SK-N-SH (cell line): ENCODE measurements around the gene RNF187. TPM values are rescaled to one million over a fixed set of nuclear protein-coding genes. Genes with fewer than 3 reads are reported as not detected.

ENCODE experiments used
- CTCF ChIA-PET: fragments of 300-600, 350-600 bp; formaldehyde crosslinking; extraction: SDS; loops from one replicate; lab custom pipeline; 2021; lab: Yijun Ruan, JAX
- POLR2A ChIA-PET: fragments of 350-600 bp; sonication (Branson Sonifier 250); formaldehyde crosslinking; extraction: SDS; loops from one replicate; lab custom pipeline; 2020; ENCODE audit warnings: antibody characterized with exemption, inconsistent platforms; lab: Yijun Ruan, JAX
- DNase-seq: peaks from one replicate; pipeline ENCODE4 v3.0.0; 2012
- H2AFZ ChIP-seq: fragments of 200-600 bp; sonication (generic); 2 replicates; pipeline ENCODE4 v1.8.1; 2016; ENCODE audit warnings: antibody characterized with exemption, mild to moderate bottlenecking, low read depth
- H3F3A ChIP-seq: fragments of 200-600 bp; sonication (generic); replicated peaks from 2 replicates; pipeline ENCODE3; 2016; ENCODE audit warnings: antibody characterized with exemption, mild to moderate bottlenecking; ENCODE audit not compliant: insufficient read depth
- H3K27ac ChIP-seq, 2 experiments: fragments of 200-500 bp in 1 of 2; fragments of 200-600 bp in 1 of 2; sonication (Bioruptor generic) in 1 of 2; sonication (generic), shearing (Covaris generic) in 1 of 2; 2 replicates each; pipeline versions ENCODE4 v1.5.1 to v1.6.1; 2014 to 2016; ENCODE audit warnings: low read depth in 2 of 2, inconsistent platforms in 1 of 2, low read length in 1 of 2, mild to moderate bottlenecking in 1 of 2, mixed read lengths in 1 of 2
- H3K27me3 ChIP-seq: fragments of 200-600 bp; sonication (generic), shearing (Covaris generic); 2 replicates; pipeline ENCODE4 v1.6.1; 2016; ENCODE audit warnings: mixed run types; ENCODE audit not compliant: insufficient read depth
- H3K36me3 ChIP-seq, 2 experiments: fragments of 200-500 bp in 1 of 2; fragments of 200-600 bp in 1 of 2; sonication (Bioruptor generic) in 1 of 2; sonication (generic) in 1 of 2; replicated peaks in 1 of 2; 2 replicates each; pipeline versions ENCODE3 to v1.5.1; 2014 to 2016; ENCODE audit warnings: low read length in 1 of 2, mild to moderate bottlenecking in 1 of 2; ENCODE audit not compliant: insufficient read depth in 2 of 2, control insufficient read depth in 1 of 2
- H3K4me1 ChIP-seq, 2 experiments: fragments of 200-500 bp in 1 of 2; fragments of 200-600 bp in 1 of 2; sonication (Bioruptor generic) in 1 of 2; sonication (generic), shearing (Covaris generic) in 1 of 2; 2 replicates each; pipeline versions ENCODE4 v1.5.1 to v1.6.1; 2014 to 2016; ENCODE audit warnings: low read depth in 1 of 2, low read length in 1 of 2, mixed run types in 1 of 2; ENCODE audit not compliant: insufficient read depth in 2 of 2, control insufficient read depth in 1 of 2
- H3K4me2 ChIP-seq: fragments of 200-600 bp; sonication (generic), shearing (Covaris generic); 2 replicates; pipeline ENCODE4 v1.6.1; 2017; ENCODE audit warnings: mixed run types
- H3K4me3 ChIP-seq, 2 experiments: fragments of 200-500 bp in 1 of 2; fragments of 200-600 bp in 1 of 2; sonication (Bioruptor generic) in 1 of 2; sonication (generic), shearing (Covaris generic) in 1 of 2; 2 replicates each; pipeline versions ENCODE4 v1.5.1 to v1.8.1; 2014 to 2016; ENCODE audit warnings: low read depth in 2 of 2, inconsistent platforms in 1 of 2, low read length in 1 of 2, mild to moderate bottlenecking in 1 of 2, mixed read lengths in 1 of 2, moderate library complexity in 1 of 2
- H3K79me2 ChIP-seq: fragments of 200-600 bp; sonication (generic); 2 replicates; pipeline ENCODE4 v1.8.1; 2017; ENCODE audit warnings: mild to moderate bottlenecking; ENCODE audit not compliant: insufficient read depth
- H3K9ac ChIP-seq: fragments of 200-600 bp; sonication (generic); 2 replicates; pipeline ENCODE4 v1.6.1; 2017; ENCODE audit warnings: mixed run types
- H3K9me2 ChIP-seq: fragments of 200-600 bp; sonication (generic); 2 replicates; pipeline ENCODE4 v1.6.1; 2017; ENCODE audit warnings: mixed run types
- H3K9me3 ChIP-seq: fragments of 200-600 bp; sonication (generic); 2 replicates; pipeline ENCODE4 v1.6.1; 2017; ENCODE audit warnings: mixed run types, mild to moderate bottlenecking, moderate library complexity
- H4K20me1 ChIP-seq: fragments of 200-600 bp; sonication (generic); 2 replicates; pipeline ENCODE4 v1.6.1; 2017; ENCODE audit warnings: mild to moderate bottlenecking, mixed run types; ENCODE audit not compliant: insufficient read depth
- ELF1 ChIP-seq: IDR thresholded peaks from 2 replicates; pipeline ENCODE4 v1.4.0; 2012
- EP300 ChIP-seq, 2 experiments: IDR thresholded peaks; 2 replicates each; pipeline versions ENCODE4 v1.4.0 to v1.6.1; 2012; ENCODE audit warnings: borderline replicate concordance in 1 of 2, low read depth in 1 of 2, low read length in 1 of 2
- EZH2phosphoT487 ChIP-seq: fragments of 200-600 bp; sonication (generic); IDR thresholded peaks from 2 replicates; pipeline ENCODE4 v1.6.1; 2017; ENCODE audit warnings: low read depth, mixed run types, mild to moderate bottlenecking, antibody characterized with exemption, moderate library complexity, borderline replicate concordance
- MAX ChIP-seq: IDR thresholded peaks from 2 replicates; pipeline ENCODE4 v1.4.0; 2012; ENCODE audit warnings: low read depth
- MXI1 ChIP-seq: IDR thresholded peaks from 2 replicates; pipeline ENCODE4 v1.6.1; 2012; ENCODE audit warnings: mild to moderate bottlenecking, low read depth, low read length, improper control_type of control experiment
- RFX5 ChIP-seq: IDR thresholded peaks from 2 replicates; pipeline ENCODE4 v1.6.1; 2012; ENCODE audit warnings: mild to moderate bottlenecking, improper control_type of control experiment, low read length
- RXRA ChIP-seq: IDR thresholded peaks from 2 replicates; pipeline ENCODE4 v1.4.0; 2012; ENCODE audit warnings: low read depth, mild to moderate bottlenecking, borderline replicate concordance
- SMC3 ChIP-seq: IDR thresholded peaks from 2 replicates; pipeline ENCODE4 v1.6.1; 2012; ENCODE audit warnings: low read depth, low read length, improper control_type of control experiment
- TEAD4 ChIP-seq: IDR thresholded peaks from 2 replicates; pipeline ENCODE4 v1.4.0; 2012; ENCODE audit warnings: mild to moderate bottlenecking, borderline replicate concordance; ENCODE audit not compliant: insufficient read depth
- YY1 ChIP-seq: IDR thresholded peaks from 2 replicates; pipeline ENCODE4 v1.4.0; 2012; ENCODE audit warnings: low read depth, mild to moderate bottlenecking
- WGBS: methylation state at CpG from one replicate; pipeline ENCODE4 v1.1.6; 2017; ENCODE audit warnings: low lambda C conversion rate; 5-methylcytosine and 5-hydroxymethylcytosine counted together
- polyA plus RNA-seq, 3 experiments: library from polyadenylated mRNA; depleted of rRNA; stranded (reverse); fragments of >200 nt; gene quantifications; 2 replicates each; pipeline ENCODE4 v1.2.3, GENCODE V29; 2012
- TF ChIP-seq, protein P1 (sequence below): fragments of 150-350 bp; IDR thresholded peaks from 2 replicates; pipeline ENCODE4 v1.6.1; 2016; ENCODE audit warnings: mild to moderate bottlenecking, low read depth, low read length

RNF187 gene
- polyA plus RNA-seq, 1 of the 3 experiments (the other 2 are of a cell fraction), result 71.1 TPM

GRCh38 chr1:228472655-228473054 is 14.5 kb upstream of the RNF187 start (continued):
- TF ChIP-seq EZH2phosphoT487 (no peak), RFX5 (no peak), EP300 (IDR thresholded peaks at IDR 0.05; ENCODE audit: borderline replicate concordance in 1 of 2, low read depth in 1 of 2, low read length in 1 of 2) (no peak), MAX (no peak)

DNA sequence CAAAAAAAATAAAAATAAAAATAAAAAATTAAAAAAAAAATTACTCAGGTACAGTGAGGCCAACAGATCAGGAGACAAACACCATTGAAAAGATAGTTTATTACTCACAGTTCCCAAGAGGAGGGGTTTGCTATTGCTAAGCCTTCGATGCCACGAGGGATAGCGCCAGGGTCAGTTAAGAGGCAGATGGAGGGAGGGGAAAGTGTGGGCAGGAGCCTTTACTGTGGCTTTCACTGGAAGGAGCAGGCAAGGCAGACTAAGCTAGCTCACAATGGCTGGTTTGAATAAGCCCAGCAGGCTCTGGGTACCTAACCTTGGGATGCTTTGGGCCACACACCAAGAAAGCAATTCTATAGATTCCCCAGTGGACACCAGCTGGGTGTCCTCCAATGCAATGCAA is 12.7 kb upstream of the RNF187 start:
- ChIA-PET POLR2A (no interaction called here), CTCF (interaction anchor here (1.1 kb wide), 1 partner anchor 8 kb away, joined by 3 read pairs; no protein-coding TSS in a partner anchor)
- Histone ChIP-seq H3K27ac (no peak overlapping the region), H3K79me2 (no peaks in the 10 kb centered on the region), H2AFZ (no peak overlapping the region), H3K36me3 (no peaks in the 10 kb centered on the region), H3K9ac (no peak overlapping the region), H3K27me3 (no peaks in the 10 kb centered on the region; the same call in 1 of the 2 replicates), H4K20me1 (no peaks in the 10 kb centered on the region), H3F3A (no peaks in the 10 kb centered on the region), H3K9me3 (no peaks in the 10 kb centered on the region), H3K4me3 (no peak overlapping the region), H3K9me2 (no peaks in the 10 kb centered on the region), H3K4me2 (no peak overlapping the region), H3K4me1 (no peaks in the 10 kb centered on the region)
- TF ChIP-seq TEAD4 (no peak), RXRA (no peak), ELF1 (no peak), YY1 (no peak), MXI1 (no peak), SMC3 (no peak)
- TF ChIP-seq, protein P1, sequence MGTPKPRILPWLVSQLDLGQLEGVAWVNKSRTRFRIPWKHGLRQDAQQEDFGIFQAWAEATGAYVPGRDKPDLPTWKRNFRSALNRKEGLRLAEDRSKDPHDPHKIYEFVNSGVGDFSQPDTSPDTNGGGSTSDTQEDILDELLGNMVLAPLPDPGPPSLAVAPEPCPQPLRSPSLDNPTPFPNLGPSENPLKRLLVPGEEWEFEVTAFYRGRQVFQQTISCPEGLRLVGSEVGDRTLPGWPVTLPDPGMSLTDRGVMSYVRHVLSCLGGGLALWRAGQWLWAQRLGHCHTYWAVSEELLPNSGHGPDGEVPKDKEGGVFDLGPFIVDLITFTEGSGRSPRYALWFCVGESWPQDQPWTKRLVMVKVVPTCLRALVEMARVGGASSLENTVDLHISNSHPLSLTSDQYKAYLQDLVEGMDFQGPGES, result no peak
- no peak for DNase-seq
- WGBS, result 86% methylated on average over 3 of the region's 3 CpGs

DNA sequence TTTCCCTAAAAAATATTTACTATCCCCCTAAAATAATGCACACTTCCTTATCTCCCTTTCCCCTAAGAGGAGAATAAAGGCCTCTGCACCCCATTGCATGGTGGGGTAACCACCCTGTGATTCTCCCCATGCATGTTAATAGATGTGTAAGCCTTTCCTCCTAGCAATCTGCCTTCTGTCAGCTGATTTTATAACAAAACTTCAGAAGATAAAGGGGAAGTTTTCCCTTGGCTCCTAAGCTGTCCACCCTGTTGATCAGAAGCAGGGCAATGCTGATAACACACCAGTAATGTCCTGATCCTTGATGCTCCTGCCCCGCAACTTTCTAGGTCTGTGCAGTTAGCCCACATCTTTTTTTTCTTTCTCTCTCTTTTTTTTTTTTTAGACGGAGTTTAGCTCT is 11.4 kb upstream of the RNF187 start:
- Histone ChIP-seq H3K4me3 (no peak overlapping the region), H3K4me2 (no peak overlapping the region), H3K9ac (no peak overlapping the region), H4K20me1 (no peaks in the 10 kb centered on the region), H2AFZ (no peak overlapping the region), H3K9me2 (no peaks in the 10 kb centered on the region), H3K27me3 (no peaks in the 10 kb centered on the region; the same call in 1 of the 2 replicates), H3K36me3 (no peaks in the 10 kb centered on the region), H3K27ac (no peak overlapping the region), H3K79me2 (no peaks in the 10 kb centered on the region), H3K9me3 (no peaks in the 10 kb centered on the region), H3K4me1 (no peaks in the 10 kb centered on the region), H3F3A (no peaks in the 10 kb centered on the region)
- DNase-seq, result no peak
- ChIA-PET POLR2A (interaction anchor here (0.6 kb wide), 1 partner anchor 844 kb away, joined by 4 read pairs; no protein-coding TSS in a partner anchor), CTCF (interaction anchor here (0.8 to 2.2 kb wide), 2 partner anchors 22 to 25 kb away, joined by 4 to 6 read pairs; no protein-coding TSS in a partner anchor)
- 56% methylated on average over 2 of the region's 2 CpGs for WGBS
- no peak for TF ChIP-seq EP300 (IDR thresholded peaks at IDR 0.05; ENCODE audit: borderline replicate concordance in 1 of 2, low read depth in 1 of 2, low read length in 1 of 2)
- no peak for TF ChIP-seq MXI1
